HG03103 (cell line): ENCODE measurements around the gene B4GALT3.

Experiments used
- ATAC-seq: cut with Tn5 transposase; IDR thresholded peaks from one replicate; pipeline ENCODE4 v1.9.1; 2021; ENCODE audit warnings: low read depth; ENCODE audit not compliant: unreplicated experiment

The B4GALT3 gene

GRCh38 chr1:161164901-161165610 is 12.3 kb downstream of the B4GALT3 start:
- no peak for ATAC-seq

GRCh38 chr1:161163793-161164192 is 13.5 kb downstream of the B4GALT3 start:
- ATAC-seq = no peak

- no peak for ATAC-seq
Observed at GRCh38 chr1:161162806-161163205, 14.5 kb downstream of the B4GALT3 start.

DNA sequence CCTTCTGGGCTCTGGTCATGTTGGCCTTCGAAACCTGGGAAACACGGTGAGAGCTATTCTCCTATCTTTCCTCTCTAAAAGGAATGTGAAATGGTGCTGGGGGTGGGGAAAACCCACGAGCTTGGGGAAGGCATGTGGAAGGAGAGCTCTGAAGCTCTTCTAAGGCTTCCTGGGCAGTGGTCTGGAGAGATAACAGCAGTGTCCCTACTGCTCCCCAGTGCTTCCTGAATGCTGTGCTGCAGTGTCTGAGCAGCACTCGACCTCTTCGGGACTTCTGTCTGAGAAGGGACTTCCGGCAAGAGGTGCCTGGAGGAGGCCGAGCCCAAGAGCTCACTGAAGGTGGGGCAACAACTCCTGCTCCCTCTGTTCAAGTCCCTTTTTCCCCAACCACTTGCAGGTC is 15.3 kb downstream of the B4GALT3 start:
- no peak for ATAC-seq

GRCh38 chr1:161161652-161162051 is 15.7 kb downstream of the B4GALT3 start:
- no peak for ATAC-seq

- no peak for ATAC-seq
Observed at GRCh38 chr1:161160671-161161145, 16.6 kb downstream of the B4GALT3 start.

DNA sequence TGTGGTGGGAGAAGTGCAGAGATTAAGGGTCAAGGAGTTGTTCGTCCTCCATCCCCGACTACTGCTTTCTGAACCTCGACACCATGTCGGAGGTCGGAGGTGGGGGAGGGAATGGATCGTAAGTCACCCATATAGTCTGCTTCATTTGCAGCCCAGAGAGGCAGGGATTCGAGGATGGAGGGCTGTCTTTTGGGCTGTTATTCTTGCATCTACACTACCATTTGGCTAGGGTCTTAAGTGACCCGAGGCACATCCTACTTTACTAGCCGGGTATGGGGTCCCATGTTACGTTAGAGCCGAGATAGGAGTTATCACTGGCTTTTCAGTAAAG is 17.4 kb downstream of the B4GALT3 start:
- ATAC-seq = no peak

- no peak for ATAC-seq
Observed at GRCh38 chr1:161159087-161159912, 18.0 kb downstream of the B4GALT3 start, which contains the start of gene USP21. USP21 (plus strand) TSS chr1:161159500; CDS start chr1:161160641, 1,141 bp downstream.

GRCh38 chr1:161158316-161159010 is 18.8 kb downstream of the B4GALT3 start:
- no peak for ATAC-seq

DNA sequence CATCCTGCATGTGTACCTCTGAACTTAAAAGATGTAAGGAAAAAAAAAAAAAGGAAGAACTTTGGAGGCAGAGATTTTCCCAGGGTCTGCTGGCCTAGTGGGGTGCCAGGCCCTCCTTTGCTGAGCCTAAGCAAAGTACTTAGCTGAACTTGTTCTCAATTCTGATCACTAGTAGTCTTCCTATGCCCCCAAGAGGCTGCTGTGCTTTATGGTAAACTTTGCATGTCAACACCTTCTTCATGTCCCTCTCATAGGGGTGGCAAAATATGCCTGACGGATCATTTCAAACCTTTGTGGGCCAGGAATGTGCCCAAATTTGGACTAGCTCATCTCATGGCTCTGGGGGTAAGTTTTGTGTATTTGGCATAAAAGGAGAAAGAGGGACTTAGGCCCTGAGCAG is 19.4 kb downstream of the B4GALT3 start:
- ATAC-seq = no peak

- ATAC-seq = peak; percentile 75
Observed at GRCh38 chr1:161153682-161154337, 23.5 kb downstream of the B4GALT3 start, which contains the start of gene UFC1. UFC1 (plus strand) TSS chr1:161153978; CDS start chr1:161153998, 20 bp downstream.

DNA sequence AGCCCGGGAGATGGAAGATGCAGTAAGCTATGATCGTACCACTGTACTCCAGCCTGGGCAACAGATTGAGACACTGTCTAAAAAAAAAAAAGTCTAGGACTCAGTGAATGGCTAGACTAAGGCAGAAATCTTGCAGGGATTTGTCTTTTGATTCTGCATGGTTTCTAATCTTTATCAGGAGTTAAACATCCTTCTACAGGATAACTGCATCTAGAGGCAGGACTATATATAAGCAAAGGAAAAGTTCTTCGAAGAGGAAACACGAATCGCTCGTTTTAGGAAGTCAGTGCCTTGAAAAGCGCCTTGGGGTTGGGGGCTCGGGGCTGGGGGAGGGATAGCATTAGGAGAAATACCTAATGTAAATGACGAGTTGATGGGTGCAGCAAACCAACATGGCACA is 24.1 kb downstream of the B4GALT3 start:
- no peak for ATAC-seq

DNA sequence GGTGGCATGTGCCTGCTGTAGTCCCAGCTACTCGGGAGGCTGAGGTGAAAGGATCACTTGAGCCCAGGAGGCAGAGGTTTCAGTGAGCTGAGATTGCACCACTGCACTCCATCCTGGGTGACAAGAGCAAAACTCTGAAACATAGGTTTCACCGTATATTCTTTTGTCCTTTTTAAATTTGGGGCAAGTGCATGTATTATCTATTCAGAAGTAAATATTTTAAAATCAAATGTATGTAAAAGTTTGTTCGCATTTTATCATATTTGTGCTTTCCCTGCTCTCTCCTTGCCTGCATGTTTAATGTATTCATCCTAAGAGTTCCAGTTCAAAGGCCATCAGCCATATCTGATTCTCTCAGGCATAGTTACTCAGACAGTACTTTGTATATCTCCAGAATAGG is 31.5 kb downstream of the B4GALT3 start:
- no peak for ATAC-seq

DNA sequence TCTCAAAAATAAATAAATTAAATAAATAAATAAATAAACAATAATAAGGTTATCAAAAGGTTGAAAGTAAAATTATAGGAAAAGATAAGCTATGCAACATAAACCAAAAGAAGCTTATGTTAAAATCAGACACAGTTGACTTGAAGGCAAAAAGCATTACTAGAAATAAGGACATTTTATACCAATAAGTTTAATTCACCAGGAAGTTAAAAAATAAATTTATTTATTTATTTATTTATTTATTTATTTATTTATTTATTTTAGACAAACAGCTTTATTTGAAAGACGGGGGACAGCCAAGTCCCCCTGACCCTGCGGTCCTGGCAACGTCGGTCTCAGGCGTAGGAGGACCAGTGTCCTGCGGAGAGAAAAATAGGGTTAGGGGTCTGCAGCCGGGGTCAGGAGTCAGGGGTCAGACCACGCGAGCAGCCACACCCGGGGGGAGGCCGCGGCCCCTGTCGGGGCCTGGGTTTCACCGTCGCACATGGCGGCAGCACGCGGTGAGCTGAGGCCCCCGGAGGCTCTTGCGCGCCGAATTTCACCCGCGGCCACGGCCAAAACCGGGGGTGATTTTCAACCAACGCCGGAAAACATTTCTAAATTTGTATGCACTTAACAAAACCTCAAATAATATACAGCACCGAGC is 36.4 kb downstream of the B4GALT3 start:
- no peak for ATAC-seq

GRCh38 chr1:161139766-161140165 is 37.5 kb downstream of the B4GALT3 start:
- ATAC-seq = no peak

GRCh38 chr1:161138431-161138830 is 38.9 kb downstream of the B4GALT3 start:
- no peak for ATAC-seq

DNA sequence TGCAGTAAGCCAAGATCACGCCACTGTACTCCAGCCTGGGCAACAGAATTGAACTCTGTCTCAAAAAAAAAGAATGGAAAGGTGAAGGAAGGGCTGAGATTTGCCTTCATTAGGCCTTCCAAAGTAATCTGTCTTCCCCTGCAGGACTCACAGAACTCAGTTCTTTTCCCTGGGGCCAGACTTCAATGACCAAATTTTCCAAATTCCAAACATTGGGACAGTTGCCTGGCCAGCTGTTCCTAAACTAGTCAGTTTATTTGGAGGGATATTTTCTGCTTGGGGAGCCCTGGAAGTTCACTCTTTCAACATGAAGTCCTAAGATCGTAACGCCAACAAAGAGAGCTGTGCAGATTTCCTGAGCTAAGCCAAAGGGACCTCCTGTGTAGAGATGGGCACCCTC is 39.4 kb downstream of the B4GALT3 start:
- ATAC-seq = no peak

GRCh38 chr1:161133220-161133740 is 44.0 kb downstream of the B4GALT3 start:
- ATAC-seq = no peak

- ATAC-seq = peak; percentile 89
Observed at GRCh38 chr1:161132410-161133219, 44.7 kb downstream of the B4GALT3 start, which contains the start of gene DEDD. DEDD (minus strand) TSS chr1:161132667; CDS start chr1:161124462, 8,205 bp downstream.
